RWPE2 (cell line): ENCODE data around the gene OR11H6.
"Not testable (repeated sequence)": the region's sequence is repeated elsewhere in the genome, so short reads cannot be mapped to it uniquely, and the experiment has no call there.

Experiments used
- ATAC-seq: fragments of 200-7000 bp; cut with Tn5 transposase; 3 replicates; pipeline ENCODE4 v1.9.1; 2021; ENCODE audit warnings: low read depth
- DNase-seq: peaks from one replicate; pipeline ENCODE4 v3.0.0-alpha.2; 2020; ENCODE audit warnings: low spot score
- H3K27ac ChIP-seq: fragments of 450-650 bp; 2 replicates; pipeline ENCODE4 v1.5.1; 2017; ENCODE audit warnings: mild to moderate bottlenecking; ENCODE audit not compliant: poor library complexity, severe bottlenecking
- H3K27me3 ChIP-seq: fragments of 250-450 bp; sonication (Bioruptor Pico); 2 replicates; pipeline ENCODE4 v1.5.1; 2021; ENCODE audit warnings: mild to moderate bottlenecking, moderate library complexity; ENCODE audit not compliant: insufficient read depth, poor library complexity, severe bottlenecking
- H3K36me3 ChIP-seq: fragments of 250-450 bp; sonication (Bioruptor Pico); 2 replicates; pipeline ENCODE4 v1.5.1; 2020; ENCODE audit warnings: low read depth, mild to moderate bottlenecking, moderate library complexity
- H3K4me1 ChIP-seq: fragments of 250-450 bp; sonication (Bioruptor Pico); 2 replicates; pipeline ENCODE4 v1.5.1; 2021; ENCODE audit warnings: mild to moderate bottlenecking, moderate library complexity; ENCODE audit not compliant: insufficient read depth, poor library complexity, severe bottlenecking
- H3K4me3 ChIP-seq: fragments of 250-450 bp; sonication (Bioruptor Pico); 2 replicates; pipeline ENCODE4 v1.5.1; 2021; ENCODE audit warnings: mild to moderate bottlenecking, moderate library complexity; ENCODE audit not compliant: severe bottlenecking
- H3K9me3 ChIP-seq: fragments of 250-450 bp; sonication (Bioruptor Pico); 2 replicates; pipeline ENCODE4 v1.5.1; 2021; ENCODE audit warnings: mild to moderate bottlenecking, moderate library complexity; ENCODE audit not compliant: severe bottlenecking
- CTCF ChIP-seq: fragments of 450-650 bp; IDR thresholded peaks from one replicate; pipeline ENCODE4 v1.5.1; 2017; ENCODE audit warnings: mild to moderate bottlenecking, moderate library complexity; ENCODE audit not compliant: poor library complexity, severe bottlenecking

The OR11H6 gene

GRCh38 chr14:20194101-20194500 lies 29.4 kb upstream of the OR11H6 start:
- Histone ChIP-seq H3K4me1 (no peaks in the 10 kb centered on the region), H3K27ac (no peak overlapping the region), H3K36me3 (no peaks in the 10 kb centered on the region), H3K9me3 (no peaks in the 10 kb centered on the region), H3K4me3 (no peak overlapping the region), H3K27me3 (peaks cover 29% of the 10 kb centered on the region)
- ATAC-seq, result no peak
- no peak for DNase-seq
- TF ChIP-seq CTCF, result no peak

- H3K36me3 ChIP-seq, H3K9me3 ChIP-seq, H3K27ac ChIP-seq, H3K4me3 ChIP-seq, H3K4me1 ChIP-seq, DNase-seq, ATAC-seq: not testable (repeated sequence)
- peaks cover 33% of the 10 kb centered on the region for H3K27me3 ChIP-seq
Measured at GRCh38 chr14:20195170-20195569, 28.3 kb upstream of the OR11H6 start.

GRCh38 chr14:20195911-20196310 lies 27.6 kb upstream of the OR11H6 start:
- no peak for DNase-seq
- Histone ChIP-seq H3K9me3 (no peaks in the 10 kb centered on the region), H3K27ac (no peak overlapping the region), H3K36me3 (no peaks in the 10 kb centered on the region), H3K27me3 (peaks cover 38% of the 10 kb centered on the region), H3K4me1 (no peaks in the 10 kb centered on the region), H3K4me3 (no peak overlapping the region)
- no peak for TF ChIP-seq CTCF
- ATAC-seq, result no peak

- no peaks in the 10 kb centered on the region for H3K9me3 ChIP-seq
- TF ChIP-seq CTCF, result no peak
Measured at GRCh38 chr14:20197459-20197858, 26.1 kb upstream of the OR11H6 start.

GRCh38 chr14:20198991-20199390 lies 24.5 kb upstream of the OR11H6 start:
- Histone ChIP-seq H3K36me3 (no peaks in the 10 kb centered on the region), H3K9me3 (no peaks in the 10 kb centered on the region), H3K27me3 (peaks cover 22% of the 10 kb centered on the region), H3K4me3 (no peak overlapping the region), H3K27ac (no peak overlapping the region), H3K4me1 (no peaks in the 10 kb centered on the region)
- ATAC-seq, result no peak
- DNase-seq, result no peak
- no peak for TF ChIP-seq CTCF

More at GRCh38 chr14:20197459-20197858, 26.1 kb upstream of the OR11H6 start:
- Histone ChIP-seq H3K36me3 (no peaks in the 10 kb centered on the region), H3K27ac (no peak overlapping the region), H3K4me3 (no peak overlapping the region), H3K27me3 (peaks cover 34% of the 10 kb centered on the region), H3K4me1 (no peaks in the 10 kb centered on the region)
- ATAC-seq (no peak), DNase-seq (no peak)
